ENCODE results near the gene ETV7. TPM values are rescaled to one million over a fixed set of nuclear protein-coding genes. Genes with fewer than 3 reads are reported as not detected.

The ETV7 gene
- total and polyA plus RNA-seq, 8 donors = 0.16 to 4.6 (median 1.1) TPM

GRCh38 chr6:36350681-36351571, 36.5 kb downstream of the ETV7 start:
- H3K9me3 ChIP-seq = no peaks in the 10 kb centered on the region
- H3K4me1 ChIP-seq = peaks cover 3 to 49% (median 5%) of the 10 kb centered on the region in 3 donors
- DNase-seq (no peak), ATAC-seq (peak; percentile 35 to 66 (median 58)), FAIRE-seq (no peak)
- peak overlapping the region in 2 of 4 donors; percentile 39 to 69 for H3K27ac ChIP-seq
- intact Hi-C loops (cut with DNase I) = no loop called here
- no peak for TF ChIP-seq CTCF (IDR thresholded peaks at IDR 0.05)
- no peaks in the 10 kb centered on the region for H3K27me3 ChIP-seq
- H3K36me3 ChIP-seq = no peaks in the 10 kb centered on the region
- no peak overlapping the region for H3K4me3 ChIP-seq
- 72 to 75% methylated on average over 15 of the region's 15 CpGs for WGBS, 2 donors

GRCh38 chr6:36350082-36350481, 37.4 kb downstream of the ETV7 start:
- no peak for FAIRE-seq
- no peak for DNase-seq
- H3K4me1 ChIP-seq = peaks cover 3 to 51% (median 5%) of the 10 kb centered on the region in 3 donors
- H3K27ac ChIP-seq = peak overlapping the region in 2 of 4 donors; percentile 39 to 69
- TF ChIP-seq CTCF (IDR thresholded peaks at IDR 0.05) = no peak
- no peak overlapping the region for H3K4me3 ChIP-seq
- intact Hi-C loops (cut with DNase I) = no loop called here
- H3K36me3 ChIP-seq = no peaks in the 10 kb centered on the region
- H3K9me3 ChIP-seq = no peaks in the 10 kb centered on the region
- no peak for ATAC-seq
- 83 to 90% methylated on average over 4 of the region's 4 CpGs for WGBS, 2 donors
- no peaks in the 10 kb centered on the region for H3K27me3 ChIP-seq

DNA sequence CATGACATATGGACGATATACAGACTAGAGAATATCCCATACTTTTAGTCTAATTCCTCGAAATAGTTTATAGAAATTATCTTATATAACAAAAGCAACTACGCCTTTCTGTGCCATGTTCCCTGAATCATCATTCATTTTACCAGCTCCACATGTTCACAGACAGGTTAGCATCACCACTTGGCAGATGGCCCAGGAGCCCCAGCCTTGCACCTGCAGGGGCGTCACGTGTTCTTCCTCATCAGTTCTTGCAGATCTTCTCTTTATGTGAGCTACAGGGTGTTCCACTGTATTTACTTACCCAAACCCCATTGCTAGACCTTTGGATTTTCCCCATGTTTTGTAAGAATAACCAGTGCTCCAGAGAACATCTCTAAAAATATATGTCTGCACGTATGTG, 38.2 kb downstream of the ETV7 start:
- DNase-seq (no peak), ATAC-seq (peak in 1 of 4 donors; percentile 36)
- H3K27me3 ChIP-seq = no peaks in the 10 kb centered on the region

GRCh38 chr6:36347621-36348020, 39.8 kb downstream of the ETV7 start:
- Histone ChIP-seq H3K4me1 (peaks cover 3 to 51% (median 5%) of the 10 kb centered on the region in 3 donors), H3K9me3 (no peaks in the 10 kb centered on the region), H3K27me3 (no peaks in the 10 kb centered on the region), H3K27ac (peak overlapping the region in 2 of 4 donors; percentile 75 to 78), H3K4me3 (no peak overlapping the region), H3K36me3 (no peaks in the 10 kb centered on the region)
- intact Hi-C loops (cut with DNase I) = no loop called here
- WGBS, 2 donors = 50 to 57% methylated on average over 4 of the region's 4 CpGs
- DNase-seq = peak in 3 of 6 donors; percentile 36 to 81 (median 68)
- TF ChIP-seq CTCF (IDR thresholded peaks at IDR 0.05) = no peak
- FAIRE-seq = no peak
- peak; percentile 35 to 83 (median 80) for ATAC-seq

More for the DNA sequence above, 38.2 kb downstream of the ETV7 start:
- Histone ChIP-seq H3K4me3 (no peak overlapping the region), H3K27ac (peak overlapping the region in 1 of 4 donors; percentile 78), H3K36me3 (no peaks in the 10 kb centered on the region), H3K4me1 (peaks cover 3 to 51% (median 5%) of the 10 kb centered on the region in 3 donors), H3K9me3 (no peaks in the 10 kb centered on the region)
- 86 to 89% methylated on average over 6 of the region's 6 CpGs for WGBS, 2 donors
- TF ChIP-seq CTCF (IDR thresholded peaks at IDR 0.05) = no peak
- no peak for FAIRE-seq
- intact Hi-C loops (cut with DNase I) = no loop called here

All from pancreas (tissue), 10 donors.